Activated CD4-positive, alpha-beta T cell treated with anti-CD3 and anti-CD28 coated beads, Interleukin-2, amount 50 U/mL, for 1 hour (primary cell): ENCODE results near the gene AKAP1.
A peak's percentile ranks its signal among the peaks of the same experiment; 100 is the strongest.

Source experiments
- DNase-seq: peaks from one replicate; pipeline ENCODE4 v3.0.0-alpha.2; 2020

The AKAP1 gene

DNA sequence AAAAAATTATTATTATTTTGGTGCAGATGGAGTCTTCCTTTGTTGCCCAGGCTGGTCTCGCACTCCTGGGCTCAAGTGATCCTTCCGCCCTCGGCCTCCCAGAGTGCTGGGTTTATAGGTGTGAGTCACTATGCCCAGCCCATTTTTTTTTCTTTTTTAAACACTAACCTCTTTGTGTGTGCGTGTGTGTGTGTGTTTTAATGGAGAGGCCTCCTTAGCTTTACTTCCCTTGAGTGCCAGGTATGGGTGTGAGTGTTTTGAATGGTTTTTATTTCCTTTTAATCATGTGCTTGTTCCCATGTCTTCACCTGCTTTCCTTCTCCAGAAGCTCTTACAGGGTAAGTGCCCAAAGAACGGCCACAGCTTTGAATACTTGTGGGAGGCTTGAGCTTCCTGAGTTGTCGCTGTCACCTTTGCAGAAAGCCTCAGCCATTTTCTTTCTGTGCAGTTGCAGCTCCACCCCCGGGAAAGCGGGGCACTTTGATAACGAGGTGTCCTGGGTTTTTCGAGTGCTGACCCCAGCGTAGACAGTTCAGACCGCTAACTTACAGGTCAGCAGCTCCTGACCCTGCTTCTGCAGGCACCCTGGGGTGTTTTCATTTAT lies 22.6 kb downstream of the AKAP1 start:
- no peak for DNase-seq

- DNase-seq, result no peak
Measured at GRCh38 chr17:57108671-57109392, 23.8 kb downstream of the AKAP1 start.

DNA sequence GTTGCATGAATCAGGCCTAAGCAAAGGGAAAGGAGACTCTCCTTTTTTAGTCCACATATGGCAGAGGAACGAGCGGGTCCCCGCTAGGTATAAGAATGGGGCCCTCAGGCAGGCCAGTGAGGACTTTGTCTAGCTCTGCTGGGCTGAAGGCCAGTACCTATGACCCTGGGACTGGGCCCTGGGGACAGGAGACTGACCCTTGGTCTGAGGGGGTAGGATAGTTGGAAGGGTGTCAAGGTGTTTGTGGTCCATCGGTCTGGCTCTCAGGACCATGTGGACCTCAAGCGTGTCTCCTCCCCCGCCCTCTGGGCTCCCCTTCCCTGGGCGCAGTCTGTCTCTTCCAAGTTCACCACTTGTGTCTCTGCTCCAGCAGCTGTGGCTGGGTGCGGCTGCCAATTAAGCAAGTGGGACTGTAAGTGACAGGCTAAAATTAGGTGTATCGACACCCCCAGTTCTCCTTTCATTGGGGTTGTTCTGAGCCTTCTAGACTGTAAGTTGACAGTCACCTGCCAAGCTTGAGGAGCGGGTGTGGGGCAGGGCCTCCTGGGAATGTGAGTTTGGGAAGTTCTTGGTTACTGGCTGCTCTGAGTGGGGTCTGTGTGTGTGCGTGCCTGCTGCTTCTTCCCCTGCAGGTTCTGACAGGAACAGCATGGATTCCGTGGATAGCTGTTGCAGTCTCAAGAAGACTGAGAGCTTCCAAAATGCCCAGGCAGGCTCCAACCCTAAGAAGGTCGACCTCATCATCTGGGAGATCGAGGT lies 24.5 kb downstream of the AKAP1 start:
- no peak for DNase-seq

DNA sequence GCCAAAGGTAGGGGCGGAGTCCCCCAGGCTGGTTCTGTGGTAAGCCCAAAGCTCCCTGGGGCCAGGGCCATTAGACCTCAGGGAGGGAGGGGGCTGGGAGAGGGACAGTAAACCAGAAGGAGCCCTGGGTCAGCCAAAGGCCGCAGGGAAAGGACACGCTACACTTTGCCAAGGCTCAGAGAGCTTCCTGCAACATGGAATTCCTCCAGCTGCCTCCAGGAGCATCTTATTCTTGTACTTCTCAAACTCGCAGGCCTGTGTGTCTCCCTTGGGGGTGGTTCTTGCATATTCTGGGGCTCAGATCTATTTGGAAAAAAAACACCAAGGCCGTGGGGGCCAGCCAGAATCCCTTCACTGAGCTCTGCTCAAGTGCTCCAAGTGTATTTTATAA lies 25.1 kb downstream of the AKAP1 start:
- no peak for DNase-seq

DNA sequence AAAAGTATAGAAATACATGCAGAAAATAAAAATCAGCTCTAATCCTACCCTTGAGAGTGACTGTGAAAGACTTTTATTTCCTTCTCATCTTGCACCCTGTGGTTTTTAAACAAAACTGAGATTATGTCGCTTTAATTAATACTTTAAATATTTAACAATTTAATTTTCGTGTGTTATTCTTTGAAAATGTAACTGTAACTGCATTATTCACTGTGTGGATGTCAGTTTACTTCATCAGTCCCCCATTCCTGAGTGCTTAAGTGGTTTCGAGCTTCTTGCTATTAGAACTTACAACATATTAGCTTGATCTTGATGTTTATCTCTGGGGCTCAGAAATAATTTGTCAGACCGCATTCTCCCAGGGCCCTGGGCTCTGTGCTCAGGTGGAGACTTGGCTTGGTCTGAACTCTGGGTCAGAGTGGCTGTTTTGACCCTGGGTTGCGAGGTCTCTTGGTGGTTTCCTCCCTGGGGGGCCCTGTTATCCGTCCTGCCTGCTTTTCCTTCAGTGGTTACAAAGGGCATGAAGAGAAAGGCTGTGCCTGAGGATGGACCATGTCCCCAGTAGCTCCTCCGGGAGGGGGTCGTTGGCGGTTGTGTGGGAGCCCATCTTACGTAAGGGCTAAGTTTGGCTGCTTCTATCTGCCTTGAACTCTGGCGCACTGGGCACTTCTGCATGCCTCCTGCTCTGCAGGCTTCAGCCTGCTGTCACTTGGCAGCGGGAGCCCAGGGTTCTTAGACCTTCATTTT lies 25.7 kb downstream of the AKAP1 start:
- DNase-seq, result no peak

- DNase-seq, result no peak
Measured at GRCh38 chr17:57111386-57111785, 26.3 kb downstream of the AKAP1 start.

GRCh38 chr17:57113011-57113410 lies 28.0 kb downstream of the AKAP1 start:
- DNase-seq, result no peak

DNA sequence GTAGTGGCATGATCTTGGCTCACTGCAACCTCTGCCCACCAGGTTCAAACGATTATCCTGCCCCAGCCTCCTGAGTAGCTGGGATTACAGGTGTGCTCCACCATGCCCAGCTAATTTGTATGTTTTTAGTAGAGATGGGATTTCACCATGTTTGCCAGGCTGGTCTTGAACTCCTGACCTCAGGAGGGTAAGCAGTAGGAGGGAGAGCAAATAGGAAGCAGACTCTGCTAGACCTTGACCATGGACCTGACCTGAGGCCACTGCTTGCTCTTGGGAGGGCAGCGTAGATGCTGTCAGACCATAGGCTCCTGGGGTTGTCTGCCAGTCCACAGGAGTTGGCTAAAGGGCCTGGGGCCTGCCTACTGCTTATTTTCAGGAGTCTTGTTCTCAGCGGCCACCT lies 28.6 kb downstream of the AKAP1 start:
- DNase-seq, result no peak

DNA sequence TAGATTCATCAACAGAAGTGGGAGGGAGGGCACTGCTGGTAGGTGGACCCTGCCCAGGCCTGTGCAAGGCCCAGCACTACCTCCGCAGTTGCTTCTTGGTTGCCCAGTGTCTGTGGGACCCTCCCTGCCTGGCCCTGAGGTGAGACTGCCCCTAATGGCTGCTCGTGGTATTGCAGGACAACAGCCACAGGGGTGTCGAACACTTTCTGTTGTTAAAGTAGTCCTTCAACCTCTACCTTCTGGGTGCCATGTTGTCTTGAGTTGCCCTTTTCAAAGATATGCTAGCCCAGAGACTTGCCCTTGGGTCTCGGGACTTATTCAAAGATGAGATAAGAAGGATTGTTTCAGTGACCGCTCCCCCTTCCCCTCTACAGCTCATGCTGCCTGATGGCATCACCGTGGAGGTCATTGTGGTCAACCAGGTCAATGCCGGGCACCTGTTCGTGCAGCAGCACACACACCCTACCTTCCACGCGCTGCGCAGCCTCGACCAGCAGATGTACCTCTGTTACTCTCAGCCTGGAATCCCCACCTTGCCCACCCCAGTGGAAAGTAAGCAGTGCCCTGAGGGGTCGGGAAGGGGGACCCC lies 29.1 kb downstream of the AKAP1 start:
- peak; percentile 65 for DNase-seq

DNA sequence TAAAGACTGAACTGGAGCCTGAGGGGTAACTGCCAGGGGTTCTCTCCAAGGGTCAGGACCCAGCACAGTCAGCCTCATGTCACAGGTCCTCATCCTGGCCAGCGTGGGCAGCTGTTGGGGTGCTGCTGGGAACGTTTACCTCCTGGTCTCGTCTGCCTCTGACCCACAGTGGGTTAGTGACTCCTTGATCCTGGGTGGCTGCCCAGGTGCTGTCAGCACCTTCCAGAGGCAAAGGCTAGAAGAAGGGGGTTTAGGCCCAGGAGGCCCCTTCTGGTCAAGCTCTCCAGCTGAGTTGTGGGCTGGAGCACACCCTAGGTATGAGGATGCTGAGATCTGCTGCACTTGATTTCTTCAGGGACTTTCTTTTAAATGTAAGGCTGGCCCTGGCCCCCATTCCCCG lies 30.3 kb downstream of the AKAP1 start:
- DNase-seq, result no peak

DNA sequence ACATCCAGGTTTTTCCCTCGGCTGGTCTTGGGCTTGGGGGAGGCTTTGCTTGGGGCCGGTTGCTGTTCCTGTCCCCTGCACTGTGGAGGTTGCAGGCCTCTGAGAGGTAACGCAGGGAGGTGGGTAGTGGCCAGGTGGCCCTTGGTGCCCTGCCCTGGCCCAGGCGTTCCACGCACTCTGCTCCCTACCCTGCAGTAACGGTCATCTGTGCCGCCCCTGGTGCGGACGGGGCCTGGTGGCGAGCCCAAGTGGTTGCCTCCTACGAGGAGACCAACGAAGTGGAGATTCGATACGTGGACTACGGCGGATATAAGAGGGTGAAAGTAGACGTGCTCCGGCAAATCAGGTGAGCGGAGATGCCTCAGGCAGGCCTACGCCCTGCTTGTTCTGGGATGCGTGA lies 30.9 kb downstream of the AKAP1 start:
- no peak for DNase-seq

GRCh38 chr17:57117798-57118197 lies 32.8 kb downstream of the AKAP1 start:
- DNase-seq, result no peak

DNA sequence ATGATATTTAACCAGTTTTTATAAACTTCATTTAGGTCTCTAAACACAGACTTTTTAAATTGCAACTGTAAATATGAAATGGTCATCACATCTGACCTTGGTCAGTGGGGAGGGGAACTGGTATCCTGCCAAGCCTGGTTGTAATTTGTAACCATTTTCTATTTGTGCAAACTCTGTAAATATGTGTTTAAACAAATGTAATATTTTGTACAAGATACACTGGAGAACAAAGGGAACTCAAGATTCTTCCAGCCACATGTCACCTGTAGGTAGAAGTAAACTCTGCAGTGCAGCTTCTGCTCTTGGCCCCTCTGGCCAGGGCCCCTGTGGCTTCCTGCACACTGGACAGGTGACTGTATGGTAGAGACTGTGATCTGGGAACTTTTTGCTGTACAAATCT lies 35.8 kb downstream of the AKAP1 start:
- no peak for DNase-seq

DNA sequence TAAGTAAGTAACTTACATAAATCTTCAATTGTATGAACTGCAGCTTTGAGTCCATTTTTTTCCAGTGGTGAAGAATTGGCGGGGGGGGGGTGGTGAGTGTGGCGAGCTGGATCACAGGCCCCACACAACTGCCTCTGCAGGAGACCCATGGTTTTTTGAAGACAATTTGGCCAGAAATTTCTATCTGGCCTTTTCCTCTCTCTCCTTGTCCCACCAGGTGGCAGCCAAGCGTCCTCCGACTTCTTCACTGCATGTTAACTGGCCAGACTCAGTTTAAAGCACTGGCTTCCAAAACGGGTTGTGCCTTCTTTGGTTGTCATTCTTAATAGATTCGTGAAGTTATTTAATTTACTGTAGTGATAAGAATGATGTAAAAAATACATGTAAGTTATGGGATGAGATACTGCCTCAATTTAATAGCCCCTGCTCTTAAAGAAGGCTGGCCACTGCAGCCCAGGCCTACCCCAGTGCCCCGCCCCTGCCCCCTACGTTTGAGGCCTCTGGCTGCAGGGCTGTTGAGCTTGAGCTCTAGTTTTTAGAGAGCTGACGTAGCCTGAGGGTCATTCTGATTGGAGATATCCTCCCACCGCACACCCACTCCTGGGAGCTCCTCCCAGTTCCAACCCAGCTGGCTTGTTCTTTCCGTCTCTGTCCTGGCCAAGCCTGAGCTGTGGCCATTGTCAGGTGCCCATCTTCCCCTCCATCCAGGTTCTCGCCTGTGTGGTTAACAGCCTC lies 36.4 kb downstream of the AKAP1 start:
- DNase-seq, result no peak

- no peak for DNase-seq
Measured at GRCh38 chr17:57124053-57124452, 39.0 kb downstream of the AKAP1 start.

- no peak for DNase-seq
Measured at GRCh38 chr17:57125406-57125805, 40.4 kb downstream of the AKAP1 start.

- no peak for DNase-seq
Measured at GRCh38 chr17:57125866-57126265, 40.8 kb downstream of the AKAP1 start.

- peak; percentile 85 for DNase-seq
Measured at GRCh38 chr17:57130708-57131461, 45.8 kb downstream of the AKAP1 start.

- no peak for DNase-seq
Measured at GRCh38 chr17:57132663-57133062, 47.6 kb downstream of the AKAP1 start.

DNA sequence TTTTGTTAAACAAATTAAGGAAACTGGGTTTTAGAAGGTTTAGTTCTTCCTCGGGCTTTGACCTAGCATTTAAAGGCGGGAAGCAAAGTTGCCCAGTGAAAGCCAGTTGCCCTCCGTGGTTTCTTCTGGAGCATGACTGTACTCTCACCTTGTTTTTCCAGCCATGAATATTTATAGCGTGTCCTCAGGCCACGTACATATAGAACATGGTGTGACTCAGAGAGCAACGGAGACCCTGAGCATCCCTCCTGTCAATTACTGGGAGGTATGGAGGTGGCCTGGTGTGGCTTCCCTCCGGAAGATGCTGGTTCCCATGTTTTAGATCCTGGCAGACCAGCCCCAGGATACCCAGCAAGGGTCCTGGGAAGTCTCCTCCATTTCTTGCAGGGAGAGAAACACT lies 48.4 kb downstream of the AKAP1 start:
- no peak for DNase-seq

- no peak for DNase-seq
Measured at GRCh38 chr17:57135026-57135788, 50.2 kb downstream of the AKAP1 start.
